NB4 (cell line): Measurements from ENCODE around the gene TMX2.
"Not testable (repeated sequence)": the region's sequence is repeated elsewhere in the genome, so short reads cannot be mapped to it uniquely, and the experiment has no call there.

Experiments
- DNase-seq: peaks from one replicate; pipeline ENCODE4 v3.0.0; 2010; ENCODE audit warnings: low read depth
- H3K4me3 ChIP-seq: one replicate; pipeline ENCODE4 v1.5.1; 2011; ENCODE audit warnings: mild to moderate bottlenecking, low read depth, low read length, moderate library complexity
- MYC ChIP-seq: IDR thresholded peaks from 2 replicates; pipeline ENCODE4 v1.6.1; 2011; ENCODE audit warnings: low read depth, low read length
- POLR2A ChIP-seq: IDR thresholded peaks from 2 replicates; pipeline ENCODE4 v1.6.1; 2011; ENCODE audit warnings: mild to moderate bottlenecking; ENCODE audit not compliant: insufficient read length; ENCODE audit errors: extremely low read depth
- TF ChIP-seq, protein P1 (sequence below): IDR thresholded peaks from 2 replicates; pipeline ENCODE4 v1.6.1; 2011; ENCODE audit warnings: low read depth, low read length
- TF ChIP-seq, protein P2 (sequence below): IDR thresholded peaks from one replicate; pipeline ENCODE4 v1.5.1; 2012; ENCODE audit warnings: low read depth, low read length

TMX2 gene

GRCh38 chr11:57698843-57699365 lies 13.5 kb upstream of the TMX2 start:
- H3K4me3 ChIP-seq, result no peak overlapping the region
- TF ChIP-seq, protein P1, sequence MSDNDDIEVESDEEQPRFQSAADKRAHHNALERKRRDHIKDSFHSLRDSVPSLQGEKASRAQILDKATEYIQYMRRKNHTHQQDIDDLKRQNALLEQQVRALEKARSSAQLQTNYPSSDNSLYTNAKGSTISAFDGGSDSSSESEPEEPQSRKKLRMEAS, result no peak
- TF ChIP-seq MYC (no peak), POLR2A (no peak)
- TF ChIP-seq, protein P2, sequence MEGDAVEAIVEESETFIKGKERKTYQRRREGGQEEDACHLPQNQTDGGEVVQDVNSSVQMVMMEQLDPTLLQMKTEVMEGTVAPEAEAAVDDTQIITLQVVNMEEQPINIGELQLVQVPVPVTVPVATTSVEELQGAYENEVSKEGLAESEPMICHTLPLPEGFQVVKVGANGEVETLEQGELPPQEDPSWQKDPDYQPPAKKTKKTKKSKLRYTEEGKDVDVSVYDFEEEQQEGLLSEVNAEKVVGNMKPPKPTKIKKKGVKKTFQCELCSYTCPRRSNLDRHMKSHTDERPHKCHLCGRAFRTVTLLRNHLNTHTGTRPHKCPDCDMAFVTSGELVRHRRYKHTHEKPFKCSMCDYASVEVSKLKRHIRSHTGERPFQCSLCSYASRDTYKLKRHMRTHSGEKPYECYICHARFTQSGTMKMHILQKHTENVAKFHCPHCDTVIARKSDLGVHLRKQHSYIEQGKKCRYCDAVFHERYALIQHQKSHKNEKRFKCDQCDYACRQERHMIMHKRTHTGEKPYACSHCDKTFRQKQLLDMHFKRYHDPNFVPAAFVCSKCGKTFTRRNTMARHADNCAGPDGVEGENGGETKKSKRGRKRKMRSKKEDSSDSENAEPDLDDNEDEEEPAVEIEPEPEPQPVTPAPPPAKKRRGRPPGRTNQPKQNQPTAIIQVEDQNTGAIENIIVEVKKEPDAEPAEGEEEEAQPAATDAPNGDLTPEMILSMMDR, result no peak
- no peak for DNase-seq

- TF ChIP-seq, protein P1, result no peak
- TF ChIP-seq, protein P2, result no peak
- no peak for TF ChIP-seq MYC
- TF ChIP-seq POLR2A, result no peak
- no peak overlapping the region for H3K4me3 ChIP-seq
- no peak for DNase-seq
Observed at GRCh38 chr11:57699813-57700212, 12.6 kb upstream of the TMX2 start.

GRCh38 chr11:57700425-57700824 lies 12.0 kb upstream of the TMX2 start:
- TF ChIP-seq, protein P1, result no peak
- TF ChIP-seq POLR2A (no peak), MYC (no peak)
- TF ChIP-seq, protein P2, result no peak
- H3K4me3 ChIP-seq, result no peak overlapping the region
- DNase-seq, result no peak

GRCh38 chr11:57703341-57703740 lies 9.1 kb upstream of the TMX2 start:
- H3K4me3 ChIP-seq, result no peak overlapping the region
- TF ChIP-seq MYC, result no peak
- no peak for DNase-seq

DNA sequence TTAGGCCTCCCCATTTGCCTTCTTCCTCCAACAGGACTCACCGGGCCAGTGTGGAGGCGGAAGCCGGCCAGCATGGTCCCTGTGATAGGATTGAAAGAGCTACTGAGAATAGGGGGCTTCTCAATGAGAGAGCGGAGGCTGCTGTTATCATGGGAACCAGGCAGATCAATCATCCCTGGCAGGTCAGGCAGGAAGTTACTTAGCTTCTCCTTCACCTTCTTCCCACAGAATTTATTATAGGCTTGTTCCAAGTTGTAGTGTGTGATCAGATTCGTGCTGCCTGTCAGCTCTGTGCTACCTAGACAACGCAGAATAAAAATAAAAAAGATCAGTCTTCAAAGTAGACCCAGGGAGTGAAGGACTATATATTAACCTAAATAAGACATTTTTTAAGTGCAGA lies 7.5 kb upstream of the TMX2 start:
- no peak for TF ChIP-seq MYC
- TF ChIP-seq POLR2A, result no peak
- TF ChIP-seq, protein P2, result no peak
- TF ChIP-seq, protein P1, result no peak
- H3K4me3 ChIP-seq, result no peak overlapping the region
- DNase-seq, result no peak

GRCh38 chr11:57705432-57705831 lies 7.0 kb upstream of the TMX2 start:
- H3K4me3 ChIP-seq, DNase-seq: not testable (repeated sequence)

GRCh38 chr11:57709802-57710367 lies 2.5 kb upstream of the TMX2 start:
- DNase-seq, result no peak
- no peak overlapping the region for H3K4me3 ChIP-seq
- no peak for TF ChIP-seq POLR2A
- TF ChIP-seq, protein P2, result no peak
- TF ChIP-seq, protein P1, result no peak
